T-cell (primary cell): ENCODE data around the gene ARF3. TPM values are rescaled to one million over a fixed set of nuclear protein-coding genes. Genes with fewer than 3 reads are reported as not detected.

ENCODE experiments used
- ATAC-seq, 4 experiments: fragments of 200-7000 bp in 3 of 4; fragments of 150-1000 bp in 1 of 4; cut with Tn5 transposase; replicated peaks in 1 of 4; 1 replicate in 3 of 4; 2 replicates in 1 of 4; pipeline ENCODE4 v1.10.0; 2021; ENCODE audit warnings: moderate library complexity in 3 of 4, mild to moderate bottlenecking in 2 of 4, moderate number of reproducible peaks in 1 of 4
- CTCF ChIA-PET, 2 donors: fragments of 300-600 bp; sonication (Branson Sonifier 250); formaldehyde crosslinking; loops; one replicate each; lab custom pipeline; 2022; ENCODE audit warnings: antibody characterized with exemption in 2 of 2; lab: Charles Lee
- POLR2A ChIA-PET, 2 donors: fragments of 300-600 bp; sonication (Branson Sonifier 250); formaldehyde crosslinking; loops; one replicate each; lab custom pipeline; 2022; ENCODE audit warnings: antibody characterized with exemption in 2 of 2; lab: Charles Lee
- DNase-seq, 35 experiments: peaks; one replicate each; pipeline versions ENCODE4 v3.0.0 to v3.0.0-alpha.2; 2013 to 2023
- H3K27ac ChIP-seq: one replicate; pipeline ENCODE4 v1.5.1; 2013; ENCODE audit warnings: low read length
- H3K27me3 ChIP-seq, 2 experiments: replicated peaks in 1 of 2; 1 replicate in 1 of 2; 2 replicates in 1 of 2; pipeline versions ENCODE4 v1.6.1 to v1.7.0; 2013; ENCODE audit warnings: low read length in 1 of 2, mixed read lengths in 1 of 2; ENCODE audit not compliant: control insufficient read depth in 2 of 2, insufficient read depth in 2 of 2; ENCODE audit errors: extremely low read depth in 1 of 2
- H3K36me3 ChIP-seq, 2 donors: 1 replicate in 1 of 2; 2 replicates in 1 of 2; pipeline versions ENCODE4 v1.6.1 to v1.7.0; 2013; ENCODE audit warnings: low read length in 1 of 2; ENCODE audit not compliant: control insufficient read depth in 2 of 2, insufficient read depth in 1 of 2; ENCODE audit errors: extremely low read depth in 1 of 2
- H3K4me1 ChIP-seq, 2 experiments: 1 replicate in 1 of 2; 2 replicates in 1 of 2; pipeline versions ENCODE4 v1.6.1 to v1.7.0; 2013; ENCODE audit warnings: low read length in 2 of 2, mixed read lengths in 1 of 2; ENCODE audit not compliant: insufficient read depth in 2 of 2, control insufficient read depth in 1 of 2; ENCODE audit errors: extremely low read depth in 1 of 2
- H3K4me3 ChIP-seq, 2 donors: 1 replicate in 1 of 2; 2 replicates in 1 of 2; pipeline versions ENCODE4 v1.5.1 to v1.7.0; 2013; ENCODE audit warnings: mild to moderate bottlenecking in 2 of 2, low read length in 1 of 2, moderate library complexity in 1 of 2; ENCODE audit not compliant: control insufficient read depth in 1 of 2; ENCODE audit errors: extremely low read depth in 1 of 2
- H3K9me3 ChIP-seq: 2 replicates; pipeline ENCODE4 v1.7.0; 2013
- H3K27ac Mint-ChIP-seq, 2 donors: one replicate each; pipeline ENCODE4 v1.8.0; 2020 to 2021; ENCODE audit warnings: mild to moderate bottlenecking in 2 of 2, mixed read lengths in 2 of 2
- H3K27me3 Mint-ChIP-seq, 2 donors: one replicate each; pipeline ENCODE4 v1.8.0; 2021 to 2022; ENCODE audit warnings: mixed read lengths in 2 of 2
- H3K36me3 Mint-ChIP-seq: one replicate; pipeline ENCODE4 v1.8.0; 2021; ENCODE audit warnings: mixed read lengths
- H3K4me1 Mint-ChIP-seq, 3 donors: one replicate each; pipeline ENCODE4 v1.8.0; 2020 to 2022; ENCODE audit warnings: mixed read lengths in 3 of 3, mild to moderate bottlenecking in 1 of 3
- H3K4me3 Mint-ChIP-seq, 3 donors: one replicate each; pipeline ENCODE4 v1.8.0; 2020 to 2022; ENCODE audit warnings: mild to moderate bottlenecking in 3 of 3, mixed read lengths in 3 of 3, moderate library complexity in 3 of 3
- H3K9me3 Mint-ChIP-seq, 3 donors: one replicate each; pipeline ENCODE4 v1.8.0; 2020 to 2022; ENCODE audit warnings: mixed read lengths in 3 of 3
- WGBS: methylation state at CpG from one replicate; pipeline ENCODE4 v1.1.5; 2013; ENCODE audit warnings: missing lambda C conversion rate; ENCODE audit not compliant: insufficient coverage; 5-methylcytosine and 5-hydroxymethylcytosine counted together
- total RNA-seq, 35 experiments: library from RNA in 6 of 35; stranded (reverse) in 6 of 35; fragments of 120-200 nt in 1 of 35; gene quantifications; one replicate each; pipeline versions ENCODE4 v1.2.1 to v1.2.4 and lab custom pipeline; 2013 to 2026

ARF3 gene
- total RNA-seq, 5 donors from 2014 or later (not counting 1 experiment from before 2014, with no cell fraction given): 63.6 to 82.9 (median 74.3) TPM

DNA sequence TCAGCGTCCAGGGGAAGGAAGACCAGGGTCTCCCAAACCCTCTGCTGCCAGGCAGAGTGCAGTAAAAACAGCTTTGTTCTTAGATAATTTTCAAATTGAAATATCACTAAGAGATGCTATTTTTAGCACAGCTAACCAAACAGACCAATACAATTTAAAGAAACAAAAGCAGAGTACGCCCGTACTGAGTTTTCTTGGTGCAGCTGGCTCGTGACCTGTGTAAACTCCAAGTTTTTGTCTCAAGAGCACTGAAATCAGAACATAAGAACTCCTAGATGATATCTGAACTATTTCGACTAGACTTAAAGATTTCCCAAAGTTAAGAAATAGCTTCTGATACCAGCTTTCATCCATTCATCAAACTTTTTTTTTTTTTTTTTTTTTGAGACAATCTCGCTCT lies 10.3 kb downstream of the ARF3 start:
- no peaks in the 10 kb centered on the region for H3K9me3 Mint-ChIP-seq
- ChIA-PET POLR2A (interaction anchor here in 1 of 2 donors (0.6 to 0.7 kb wide), 2 partner anchors 30 to 191 kb away, joined by 3 to 8 read pairs; no protein-coding TSS in a partner anchor), CTCF (interaction anchor here in 1 of 2 donors (0.8 kb wide), 1 partner anchor 113 kb away, joined by 3 read pairs; no protein-coding TSS in a partner anchor)
- Histone ChIP-seq H3K27ac (no peak overlapping the region), H3K4me1 (peaks cover 0 to 4% of the 10 kb centered on the region in 2 experiments), H3K27me3 (no peaks in the 10 kb centered on the region), H3K9me3 (no peaks in the 10 kb centered on the region), H3K36me3 (peaks cover 0 to 14% of the 10 kb centered on the region in 2 donors), H3K4me3 (no peak overlapping the region)
- ATAC-seq (no peak), DNase-seq (no peak)
- 95% methylated on average over 3 of the region's 6 CpGs for WGBS
- no peaks in the 10 kb centered on the region for H3K27me3 Mint-ChIP-seq
- H3K27ac Mint-ChIP-seq: no peak overlapping the region
- H3K4me3 Mint-ChIP-seq: no peak overlapping the region
- H3K36me3 Mint-ChIP-seq: peaks cover 7% of the 10 kb centered on the region
- peaks cover 26 to 32% (median 29%) of the 10 kb centered on the region in 3 donors for H3K4me1 Mint-ChIP-seq

DNA sequence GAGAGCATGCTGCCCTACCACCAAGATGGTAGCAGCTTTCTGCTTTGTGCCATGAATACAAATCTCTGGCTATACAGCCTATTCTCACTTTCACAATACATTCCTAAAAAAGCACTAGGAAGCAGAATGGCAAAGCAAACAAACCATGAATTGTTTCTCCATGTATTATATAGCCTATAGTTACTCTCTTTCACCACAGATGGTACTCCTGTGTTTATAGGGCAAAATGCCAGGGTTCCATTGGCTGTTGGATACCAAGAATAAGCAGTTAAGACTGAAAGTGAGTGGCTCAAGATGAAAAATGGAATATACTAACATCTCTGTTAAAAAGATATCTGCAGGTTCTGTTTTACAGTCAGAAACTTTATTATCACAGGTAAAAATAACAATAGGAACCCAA lies 11.1 kb downstream of the ARF3 start:
- no peaks in the 10 kb centered on the region for H3K9me3 Mint-ChIP-seq
- H3K4me1 Mint-ChIP-seq: peaks cover 26 to 30% (median 29%) of the 10 kb centered on the region in 3 donors
- peaks cover 0 to 4% of the 10 kb centered on the region in 2 experiments for H3K4me1 ChIP-seq
- no peak overlapping the region for H3K4me3 Mint-ChIP-seq
- CTCF ChIA-PET: interaction anchor here in 1 of 2 donors (0.5 kb wide), 1 partner anchor 48 kb away, joined by 3 read pairs; no protein-coding TSS in a partner anchor
- H3K27me3 Mint-ChIP-seq: no peaks in the 10 kb centered on the region
- no peaks in the 10 kb centered on the region for H3K27me3 ChIP-seq
- ATAC-seq: no peak
- H3K4me3 ChIP-seq: no peak overlapping the region
- H3K9me3 ChIP-seq: no peaks in the 10 kb centered on the region
- no peak for DNase-seq
- peak overlapping the region in 1 of 2 donors; percentile 53 for H3K27ac Mint-ChIP-seq
- H3K27ac ChIP-seq: no peak overlapping the region
- peaks cover 7% of the 10 kb centered on the region for H3K36me3 Mint-ChIP-seq
- H3K36me3 ChIP-seq: peaks cover 0 to 16% of the 10 kb centered on the region in 2 donors
- POLR2A ChIA-PET: no interaction called here

DNA sequence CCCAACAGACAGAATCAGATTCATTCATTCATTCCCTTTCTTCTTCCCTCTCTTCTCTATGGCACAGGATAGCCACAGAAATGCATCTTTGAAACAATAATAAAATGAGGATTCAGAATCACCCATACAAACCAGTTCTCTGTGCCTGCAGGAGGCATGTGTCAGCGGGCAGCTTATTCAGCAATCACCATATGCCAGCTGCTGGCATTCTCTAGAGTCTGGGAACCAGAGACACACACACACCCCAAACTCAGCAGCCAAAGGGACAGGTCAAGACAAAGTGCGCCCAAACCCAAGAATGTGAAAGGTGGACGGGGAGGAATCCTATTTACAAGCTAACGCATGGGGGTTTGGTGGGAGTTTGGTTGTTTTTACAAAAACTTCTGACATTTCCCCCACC lies 14.1 kb downstream of the ARF3 start:
- Mint-ChIP-seq H3K4me1 (peaks cover 19 to 23% (median 20%) of the 10 kb centered on the region in 3 donors), H3K27ac (no peak overlapping the region), H3K4me3 (no peak overlapping the region), H3K9me3 (no peaks in the 10 kb centered on the region), H3K36me3 (peaks cover 19% of the 10 kb centered on the region), H3K27me3 (no peaks in the 10 kb centered on the region)
- no peak for ATAC-seq
- Histone ChIP-seq H3K36me3 (peaks cover 0 to 45% of the 10 kb centered on the region in 2 donors), H3K4me3 (no peak overlapping the region), H3K4me1 (peaks cover 0 to 1% of the 10 kb centered on the region in 2 experiments), H3K27me3 (no peaks in the 10 kb centered on the region), H3K9me3 (no peaks in the 10 kb centered on the region), H3K27ac (no peak overlapping the region)
- WGBS: 80% methylated on average over 1 of the region's 4 CpGs
- ChIA-PET CTCF (interaction anchor here (0.6 kb wide), 2 partner anchors 201 to 1274 kb away, joined by 4 to 5 read pairs; no protein-coding TSS in a partner anchor), POLR2A (interaction anchor here in 1 of 2 donors (0.6 kb wide), 1 partner anchor 14 kb away, joined by 3 read pairs; the partner anchor contains the start of gene ARF3)
- no peak for DNase-seq

DNA sequence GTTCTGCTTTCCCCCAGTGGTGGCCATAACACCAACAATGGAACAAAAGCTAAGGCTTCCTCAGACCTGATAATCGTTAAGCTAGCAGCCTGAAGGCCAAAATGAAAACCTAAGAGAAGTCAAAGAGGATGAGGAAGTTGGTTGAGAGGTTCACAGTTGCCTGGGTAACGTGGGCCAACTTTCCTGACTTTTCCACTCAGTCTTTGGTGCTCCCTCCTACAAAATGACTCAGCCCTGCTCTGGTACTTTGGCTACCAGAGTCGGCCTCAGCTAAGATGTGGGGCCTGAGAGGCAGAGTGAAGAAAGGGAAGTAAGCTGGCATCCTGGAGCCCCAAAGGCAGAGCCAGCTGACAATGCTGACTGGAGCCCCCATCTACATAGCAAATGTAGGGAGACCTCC lies 17.1 kb downstream of the ARF3 start:
- peak in 1 of 35 experiments; percentile 14 for DNase-seq
- CTCF ChIA-PET: interaction anchor here (1.0 to 1.2 kb wide), 3 partner anchors 14 to 87 kb away, joined by 3 to 4 read pairs (median 3); no protein-coding TSS in a partner anchor
- Mint-ChIP-seq H3K27ac (peak overlapping the region in 1 of 2 donors; percentile 33), H3K36me3 (peaks cover 31% of the 10 kb centered on the region), H3K4me3 (no peak overlapping the region), H3K4me1 (peaks cover 9 to 25% (median 18%) of the 10 kb centered on the region in 3 donors), H3K9me3 (no peaks in the 10 kb centered on the region), H3K27me3 (no peaks in the 10 kb centered on the region)
- no peak for ATAC-seq
- POLR2A ChIA-PET: no interaction called here
- no peak overlapping the region for H3K4me3 ChIP-seq
- peaks cover 0 to 14% of the 10 kb centered on the region in 2 experiments for H3K4me1 ChIP-seq
- H3K27me3 ChIP-seq: no peaks in the 10 kb centered on the region
- no peak overlapping the region for H3K27ac ChIP-seq
- WGBS: no CpG with 5 or more reads among the region's 3 CpGs
- H3K9me3 ChIP-seq: no peaks in the 10 kb centered on the region
- peaks cover 5 to 51% of the 10 kb centered on the region in 2 donors for H3K36me3 ChIP-seq

DNA sequence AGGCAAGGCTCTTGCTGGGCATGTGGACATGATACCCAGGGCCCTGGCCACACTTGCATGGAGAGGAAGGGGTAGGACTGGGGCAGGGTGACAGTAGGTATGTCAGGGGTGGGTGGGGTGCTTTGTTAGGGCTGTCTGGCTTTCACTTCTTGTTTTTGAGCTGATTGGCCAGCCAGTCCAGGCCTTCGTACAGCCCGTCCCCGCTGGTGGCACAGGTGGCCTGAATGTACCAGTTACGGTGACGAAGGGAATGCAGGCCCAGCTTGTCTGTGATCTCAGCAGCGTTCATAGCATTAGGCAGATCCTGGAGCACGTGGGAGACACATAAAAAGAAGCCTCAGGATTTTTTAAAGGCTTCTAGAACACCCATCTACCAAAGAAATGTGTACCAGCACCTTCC lies 18.5 kb downstream of the ARF3 start:
- Histone ChIP-seq H3K9me3 (no peaks in the 10 kb centered on the region), H3K27ac (no peak overlapping the region), H3K27me3 (no peaks in the 10 kb centered on the region), H3K36me3 (peaks cover 5 to 43% of the 10 kb centered on the region in 2 donors), H3K4me1 (peaks cover under 1 to 26% of the 10 kb centered on the region in 2 experiments), H3K4me3 (no peak overlapping the region)
- Mint-ChIP-seq H3K27ac (no peak overlapping the region), H3K4me3 (no peak overlapping the region), H3K4me1 (peaks cover 21 to 29% (median 23%) of the 10 kb centered on the region in 3 donors), H3K9me3 (no peaks in the 10 kb centered on the region), H3K27me3 (no peaks in the 10 kb centered on the region), H3K36me3 (peaks cover 36% of the 10 kb centered on the region)
- 95% methylated on average over 5 of the region's 7 CpGs for WGBS
- CTCF ChIA-PET: interaction anchor here (0.7 to 2.6 kb wide), 6 partner anchors 10 to 756 kb away, joined by 3 to 14 read pairs (median 3); partner anchors contain the start of gene DDX23 (in 1 of the 2)
- POLR2A ChIA-PET: interaction anchor here in 1 of 2 donors (0.7 kb wide), 1 partner anchor 28 kb away, joined by 3 read pairs; no protein-coding TSS in a partner anchor
- DNase-seq (no peak), ATAC-seq (no peak)

DNA sequence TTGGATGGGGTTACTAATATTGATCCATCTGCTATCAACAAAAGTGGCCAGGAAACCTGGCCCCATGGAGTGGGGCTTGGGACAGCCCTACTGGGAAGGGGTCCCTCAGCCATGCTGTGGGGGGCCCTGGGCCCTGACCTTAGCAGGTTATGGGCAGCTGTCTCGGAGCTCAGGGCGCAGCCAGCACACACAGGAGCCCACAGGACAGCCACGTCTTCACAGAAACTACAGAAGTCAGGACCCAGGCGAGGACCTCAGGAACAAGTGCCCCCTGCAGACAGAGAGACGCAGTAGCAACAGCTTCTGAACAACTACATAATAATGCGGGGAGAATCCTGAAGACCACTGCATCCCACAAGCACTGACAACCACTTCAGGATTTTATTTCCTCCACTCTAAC lies 20.1 kb downstream of the ARF3 start:
- Mint-ChIP-seq H3K4me3 (no peak overlapping the region), H3K27ac (peak overlapping the region in 1 of 2 donors; percentile 19), H3K4me1 (peaks cover 29 to 39% (median 34%) of the 10 kb centered on the region in 3 donors), H3K36me3 (peaks cover 37% of the 10 kb centered on the region), H3K9me3 (no peaks in the 10 kb centered on the region), H3K27me3 (no peaks in the 10 kb centered on the region)
- CTCF ChIA-PET: interaction anchor here (0.6 to 2.6 kb wide), 9 partner anchors 9 to 85 kb away, joined by 3 to 19 read pairs (median 5); partner anchors contain the start of genes DDX23 (in 2 of the 2) and FKBP11 (in 1 of the 2)
- ATAC-seq: no peak
- H3K36me3 ChIP-seq: peaks cover 5 to 47% of the 10 kb centered on the region in 2 donors
- DNase-seq: peak in 1 of 35 experiments; percentile 17
- 90% methylated on average over 3 of the region's 6 CpGs for WGBS
- POLR2A ChIA-PET: interaction anchor here in 1 of 2 donors (0.6 kb wide), 1 partner anchor 11 kb away, joined by 5 read pairs; no protein-coding TSS in a partner anchor
- no peak overlapping the region for H3K27ac ChIP-seq
- no peaks in the 10 kb centered on the region for H3K27me3 ChIP-seq
- no peaks in the 10 kb centered on the region for H3K9me3 ChIP-seq
- peaks cover 2 to 40% of the 10 kb centered on the region in 2 experiments for H3K4me1 ChIP-seq
- H3K4me3 ChIP-seq: no peak overlapping the region
